ENCODE data around the gene LRPPRC. TPM values are rescaled to one million over a fixed set of nuclear protein-coding genes. Genes with fewer than 3 reads are reported as not detected.
A peak's percentile ranks its signal among the peaks of the same experiment; 100 is the strongest.

LRPPRC gene
- total and polyA plus RNA-seq, 9 of the 15 experiments (the other 6 are each of a cell fraction or from before 2014, with no cell fraction given), result 41.5 to 214 (median 138) TPM

DNA sequence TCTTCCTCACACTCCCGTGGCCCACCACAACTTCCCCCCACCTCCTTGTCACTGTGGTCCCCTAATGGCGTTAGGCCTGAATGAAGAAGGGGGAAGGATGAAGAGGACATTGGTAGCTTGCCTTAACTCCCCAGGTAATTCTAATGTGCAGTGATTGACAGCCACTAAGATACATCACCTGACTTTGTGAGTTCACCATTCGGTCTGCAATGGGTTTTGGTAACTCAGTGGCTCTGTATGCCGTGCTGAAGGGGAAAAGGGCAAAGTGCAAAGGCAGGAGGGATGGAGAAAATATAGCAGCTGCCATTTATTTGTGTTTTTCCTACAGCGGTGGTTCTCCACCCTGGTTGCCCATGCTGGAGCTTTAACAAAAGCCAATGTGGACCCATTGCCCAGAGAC lies 114.8 kb downstream of the LRPPRC start:
- no peak overlapping the region for H3K4me3 ChIP-seq
- FAIRE-seq (no peak), ATAC-seq (no peak), DNase-seq (ENCODE audit: extremely low read depth in 1 of 4, low spot score in 3 of 4) (peak in 2 of 4 experiments; percentile 0 to 2)
- H3K9me1 ChIP-seq (ENCODE audit: control insufficient read depth, insufficient read depth, low read length), result no peaks in the 10 kb centered on the region
- no peak overlapping the region for H2AFZ ChIP-seq (ENCODE audit: low read depth, low read length)
- WGBS (ENCODE audit: insufficient coverage, low coverage, missing lambda C conversion rate), result 15% methylated on average over 5 of the region's 5 CpGs
- BruUV-seq (replicated peaks), result no TSS peak
- H3K4me1 ChIP-seq (replicated peaks in 1 of 2; ENCODE audit: control insufficient read depth in 2 of 2, insufficient read depth in 2 of 2, low read length in 2 of 2), result no peaks in the 10 kb centered on the region
- H3K27me3 ChIP-seq (ENCODE audit: control insufficient read depth in 2 of 2, insufficient read depth in 2 of 2, low read length in 2 of 2), result peaks cover 2 to 17% of the 10 kb centered on the region in 2 experiments; a peak in 3 of 5 replicates
- intact Hi-C loops (cut with micrococcal nuclease) (no loop called here), in situ Hi-C loops (cut with MboI) (no loop called here)
- ChIA-PET CTCF (ENCODE audit: low intra/inter-chr PET ratio) (no interaction called here), POLR2A (interaction anchor here (0.7 kb wide), 1 partner anchor 26 kb away, joined by 3 read pairs; no protein-coding TSS in a partner anchor)
- TF ChIP-seq, protein P1, sequence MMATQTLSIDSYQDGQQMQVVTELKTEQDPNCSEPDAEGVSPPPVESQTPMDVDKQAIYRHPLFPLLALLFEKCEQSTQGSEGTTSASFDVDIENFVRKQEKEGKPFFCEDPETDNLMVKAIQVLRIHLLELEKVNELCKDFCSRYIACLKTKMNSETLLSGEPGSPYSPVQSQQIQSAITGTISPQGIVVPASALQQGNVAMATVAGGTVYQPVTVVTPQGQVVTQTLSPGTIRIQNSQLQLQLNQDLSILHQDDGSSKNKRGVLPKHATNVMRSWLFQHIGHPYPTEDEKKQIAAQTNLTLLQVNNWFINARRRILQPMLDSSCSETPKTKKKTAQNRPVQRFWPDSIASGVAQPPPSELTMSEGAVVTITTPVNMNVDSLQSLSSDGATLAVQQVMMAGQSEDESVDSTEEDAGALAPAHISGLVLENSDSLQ (IDR thresholded peaks at IDR 0.05), result peak; percentile 61
- no peak for TF ChIP-seq TEAD2 (tag; IDR thresholded peaks at IDR 0.05)
- no peaks in the 10 kb centered on the region for H3K79me2 ChIP-seq (ENCODE audit: control insufficient read depth, insufficient read depth, low read length)
- no peak overlapping the region for H3K27ac ChIP-seq (ENCODE audit: extremely low read depth, low read depth, low read length)
- no peaks in the 10 kb centered on the region for H3K9me3 ChIP-seq (replicated peaks; ENCODE audit: control insufficient read depth, insufficient read depth, low read depth, low read length)
- no peak overlapping the region for H3K4me2 ChIP-seq (ENCODE audit: insufficient read depth, low read length)
- no peak overlapping the region for H3K9ac ChIP-seq (ENCODE audit: insufficient read depth in 1 of 2, low read depth in 2 of 2, low read length in 2 of 2)
- H3K36me3 ChIP-seq (ENCODE audit: control insufficient read depth, insufficient read depth, low read length), result no peaks in the 10 kb centered on the region
- peaks cover 4% of the 10 kb centered on the region; the same call in 1 of the 2 replicates for H4K20me1 ChIP-seq (replicated peaks; ENCODE audit: control insufficient read depth, insufficient read depth, low read length)

DNA sequence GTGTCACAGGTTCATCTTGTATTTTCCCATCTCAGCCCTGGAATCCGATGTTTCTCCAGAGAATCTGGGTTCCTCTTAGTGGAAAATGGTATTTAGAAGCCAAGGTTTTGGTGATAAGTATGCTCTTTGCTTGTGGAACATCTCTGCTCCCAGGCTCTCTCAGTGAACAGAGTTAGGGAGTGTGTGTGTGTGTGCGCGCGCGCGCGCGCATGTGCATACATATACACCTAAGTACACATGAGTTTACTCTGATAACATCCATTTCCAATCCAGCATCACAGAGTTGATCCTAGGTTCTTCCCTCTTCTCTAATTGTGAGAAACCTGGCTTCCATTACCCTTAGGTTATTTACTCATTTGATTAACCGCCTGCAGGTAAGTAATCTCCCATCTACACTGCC lies 115.3 kb downstream of the LRPPRC start:
- 83% methylated on average over 9 of the region's 9 CpGs for WGBS (ENCODE audit: insufficient coverage, low coverage, missing lambda C conversion rate)
- BruUV-seq (replicated peaks), result no TSS peak
- no peak for TF ChIP-seq ZNF408 (CRISPR knock-in tag; IDR thresholded peaks at IDR 0.05; ENCODE audit: low read depth)
- TF ChIP-seq, protein P2, sequence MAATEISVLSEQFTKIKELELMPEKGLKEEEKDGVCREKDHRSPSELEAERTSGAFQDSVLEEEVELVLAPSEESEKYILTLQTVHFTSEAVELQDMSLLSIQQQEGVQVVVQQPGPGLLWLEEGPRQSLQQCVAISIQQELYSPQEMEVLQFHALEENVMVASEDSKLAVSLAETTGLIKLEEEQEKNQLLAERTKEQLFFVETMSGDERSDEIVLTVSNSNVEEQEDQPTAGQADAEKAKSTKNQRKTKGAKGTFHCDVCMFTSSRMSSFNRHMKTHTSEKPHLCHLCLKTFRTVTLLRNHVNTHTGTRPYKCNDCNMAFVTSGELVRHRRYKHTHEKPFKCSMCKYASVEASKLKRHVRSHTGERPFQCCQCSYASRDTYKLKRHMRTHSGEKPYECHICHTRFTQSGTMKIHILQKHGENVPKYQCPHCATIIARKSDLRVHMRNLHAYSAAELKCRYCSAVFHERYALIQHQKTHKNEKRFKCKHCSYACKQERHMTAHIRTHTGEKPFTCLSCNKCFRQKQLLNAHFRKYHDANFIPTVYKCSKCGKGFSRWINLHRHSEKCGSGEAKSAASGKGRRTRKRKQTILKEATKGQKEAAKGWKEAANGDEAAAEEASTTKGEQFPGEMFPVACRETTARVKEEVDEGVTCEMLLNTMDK (IDR thresholded peaks at IDR 0.05; ENCODE audit: borderline replicate concordance, insufficient read depth, low read depth, low read length, poor library complexity, severe bottlenecking), result no peak
- TF ChIP-seq, protein P3, sequence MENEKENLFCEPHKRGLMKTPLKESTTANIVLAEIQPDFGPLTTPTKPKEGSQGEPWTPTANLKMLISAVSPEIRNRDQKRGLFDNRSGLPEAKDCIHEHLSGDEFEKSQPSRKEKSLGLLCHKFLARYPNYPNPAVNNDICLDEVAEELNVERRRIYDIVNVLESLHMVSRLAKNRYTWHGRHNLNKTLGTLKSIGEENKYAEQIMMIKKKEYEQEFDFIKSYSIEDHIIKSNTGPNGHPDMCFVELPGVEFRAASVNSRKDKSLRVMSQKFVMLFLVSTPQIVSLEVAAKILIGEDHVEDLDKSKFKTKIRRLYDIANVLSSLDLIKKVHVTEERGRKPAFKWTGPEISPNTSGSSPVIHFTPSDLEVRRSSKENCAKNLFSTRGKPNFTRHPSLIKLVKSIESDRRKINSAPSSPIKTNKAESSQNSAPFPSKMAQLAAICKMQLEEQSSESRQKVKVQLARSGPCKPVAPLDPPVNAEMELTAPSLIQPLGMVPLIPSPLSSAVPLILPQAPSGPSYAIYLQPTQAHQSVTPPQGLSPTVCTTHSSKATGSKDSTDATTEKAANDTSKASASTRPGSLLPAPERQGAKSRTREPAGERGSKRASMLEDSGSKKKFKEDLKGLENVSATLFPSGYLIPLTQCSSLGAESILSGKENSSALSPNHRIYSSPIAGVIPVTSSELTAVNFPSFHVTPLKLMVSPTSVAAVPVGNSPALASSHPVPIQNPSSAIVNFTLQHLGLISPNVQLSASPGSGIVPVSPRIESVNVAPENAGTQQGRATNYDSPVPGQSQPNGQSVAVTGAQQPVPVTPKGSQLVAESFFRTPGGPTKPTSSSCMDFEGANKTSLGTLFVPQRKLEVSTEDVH (IDR thresholded peaks at IDR 0.05; ENCODE audit: low read depth, partially characterized antibody), result no peak
- TF ChIP-seq NFXL1 (CRISPR knock-in tag; IDR thresholded peaks at IDR 0.05), result no peak
- no peak for TF ChIP-seq TARDBP (IDR thresholded peaks at IDR 0.05)
- no peak for TF ChIP-seq MTA1 (IDR thresholded peaks at IDR 0.05; ENCODE audit: borderline replicate concordance)
- no peak for TF ChIP-seq TFAM (CRISPR knock-in tag; conservative IDR thresholded peaks at IDR 0.05)
- TF ChIP-seq KDM5B (IDR thresholded peaks at IDR 0.05; ENCODE audit: insufficient replicate concordance, low read depth, low read length), result no peak

More for the DNA sequence above, 115.3 kb downstream of the LRPPRC start:
- Histone ChIP-seq H3K27ac (ENCODE audit: extremely low read depth, low read depth, low read length) (no peak overlapping the region), H3K9me3 (replicated peaks; ENCODE audit: control insufficient read depth, insufficient read depth, low read depth, low read length) (no peaks in the 10 kb centered on the region), H3K4me1 (replicated peaks in 1 of 2; ENCODE audit: control insufficient read depth in 2 of 2, insufficient read depth in 2 of 2, low read length in 2 of 2) (no peaks in the 10 kb centered on the region), H3K9me1 (ENCODE audit: control insufficient read depth, insufficient read depth, low read length) (no peaks in the 10 kb centered on the region), H3K4me2 (ENCODE audit: insufficient read depth, low read length) (no peak overlapping the region), H3K79me2 (ENCODE audit: control insufficient read depth, insufficient read depth, low read length) (no peaks in the 10 kb centered on the region), H3K9ac (ENCODE audit: insufficient read depth in 1 of 2, low read depth in 2 of 2, low read length in 2 of 2) (no peak overlapping the region), H2AFZ (ENCODE audit: low read depth, low read length) (no peak overlapping the region), H4K20me1 (replicated peaks; ENCODE audit: control insufficient read depth, insufficient read depth, low read length) (peaks cover 4% of the 10 kb centered on the region; the same call in 1 of the 2 replicates), H3K4me3 (no peak overlapping the region), H3K27me3 (ENCODE audit: control insufficient read depth in 2 of 2, insufficient read depth in 2 of 2, low read length in 2 of 2) (peaks cover 2 to 22% of the 10 kb centered on the region in 2 experiments; a peak in 3 of 5 replicates), H3K36me3 (ENCODE audit: control insufficient read depth, insufficient read depth, low read length) (no peaks in the 10 kb centered on the region)
- in situ Hi-C loops (cut with MboI), result no loop called here
- intact Hi-C loops (cut with micrococcal nuclease), result no loop called here
- ATAC-seq (no peak), DNase-seq (ENCODE audit: extremely low read depth in 1 of 4, low spot score in 3 of 4) (no peak), FAIRE-seq (no peak)
- ChIA-PET CTCF (ENCODE audit: low intra/inter-chr PET ratio) (interaction anchor here (0.7 kb wide), 1 partner anchor 548 kb away, joined by 3 read pairs; no protein-coding TSS in a partner anchor), POLR2A (no interaction called here)

Measured in K562 (cell line).